H1 (cell line): ENCODE measurements around the gene SLC26A1.

Experiments used
- CBX8 ChIP-seq: fragments of 300-800, 300-1000 bp; sonication (generic); IDR thresholded peaks from 2 replicates; pipeline ENCODE4 v1.7.1; 2016; ENCODE audit warnings: low read depth, low read length, borderline replicate concordance
- CHD7 ChIP-seq: fragments of 300-600 bp; sonication (generic); IDR thresholded peaks from 2 replicates; pipeline ENCODE4 v1.7.1; 2012; ENCODE audit warnings: low read length, moderate library complexity, mild to moderate bottlenecking, inconsistent platforms; ENCODE audit not compliant: insufficient replicate concordance
- CTCF ChIP-seq, 3 experiments: IDR thresholded peaks; 1 replicate in 2 of 3; 2 replicates in 1 of 3; pipeline versions ENCODE4 v1.5.1 to v1.6.1; 2011; ENCODE audit warnings: low read length in 3 of 3, mild to moderate bottlenecking in 3 of 3, inconsistent platforms in 2 of 3, low read depth in 1 of 3, moderate library complexity in 1 of 3; ENCODE audit not compliant: insufficient read depth in 1 of 3; ENCODE audit errors: control extremely low read depth in 1 of 3
- EZH2 ChIP-seq: fragments of 200-600 bp; sonication (generic); IDR thresholded peaks from 2 replicates; pipeline ENCODE4 v1.7.1; 2012; ENCODE audit warnings: low read depth, mild to moderate bottlenecking, moderate library complexity, low read length, inconsistent platforms; ENCODE audit not compliant: severe bottlenecking
- JUND ChIP-seq: IDR thresholded peaks from 2 replicates; pipeline ENCODE4 v1.6.1; 2011; ENCODE audit warnings: mild to moderate bottlenecking, improper control_type of control experiment, low read length
- POLR2AphosphoS5 ChIP-seq: IDR thresholded peaks from 2 replicates; pipeline ENCODE4 v1.6.1; 2011; ENCODE audit warnings: low read depth, low read length

GRCh38 chr4:1022739-1023066, 29.5 kb upstream of the SLC26A1 start:
- TF ChIP-seq JUND (no peak), CBX8 (no peak), CHD7 (no peak), EZH2 (no peak), CTCF (IDR thresholded peaks at IDR 0.05; ENCODE audit: control extremely low read depth in 1 of 3, insufficient read depth in 1 of 3, low read depth in 1 of 3, low read length in 3 of 3) (no peak), POLR2AphosphoS5 (no peak)
